ENCODE results near the gene TRIM64C.
"Not testable (repeated sequence)": the region's sequence is repeated elsewhere in the genome, so short reads cannot be mapped to it uniquely, and the experiment has no call there.

Gene TRIM64C, protein sequence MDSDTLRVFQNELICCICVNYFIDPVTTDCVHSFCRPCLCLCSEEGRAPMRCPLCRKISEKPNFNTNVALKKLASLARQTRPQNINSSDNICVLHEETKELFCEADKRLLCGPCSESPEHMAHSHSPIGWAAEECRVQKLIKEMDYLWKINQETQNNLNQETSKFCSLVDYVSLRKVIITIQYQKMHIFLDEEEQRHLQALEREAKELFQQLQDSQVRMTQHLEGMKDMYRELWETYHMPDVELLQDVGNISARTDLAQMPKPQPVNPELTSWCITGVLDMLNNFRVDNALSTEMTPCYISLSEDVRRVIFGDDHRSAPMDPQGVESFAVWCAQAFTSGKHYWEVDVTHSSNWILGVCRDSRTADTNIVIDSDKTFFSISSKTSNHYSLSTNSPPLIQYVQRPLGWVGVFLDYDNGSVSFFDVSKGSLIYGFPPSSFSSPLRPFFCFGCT

GRCh38 chr11:49059012-49059411 lies at the start of gene TRIM64C:
TSS of gene TRIM64C (minus strand) at chr11:49059112. CDS start at chr11:49059112, 0 bp downstream.
- not testable (repeated sequence) for H3K27ac ChIP-seq; DNase-seq (ENCODE audit: low read depth, low spot score)

- not testable (repeated sequence) for H3K27ac ChIP-seq; DNase-seq (ENCODE audit: low read depth, low spot score)
Observed at GRCh38 chr11:49102356-49102755, 43.4 kb upstream of the TRIM64C start.

DNA sequence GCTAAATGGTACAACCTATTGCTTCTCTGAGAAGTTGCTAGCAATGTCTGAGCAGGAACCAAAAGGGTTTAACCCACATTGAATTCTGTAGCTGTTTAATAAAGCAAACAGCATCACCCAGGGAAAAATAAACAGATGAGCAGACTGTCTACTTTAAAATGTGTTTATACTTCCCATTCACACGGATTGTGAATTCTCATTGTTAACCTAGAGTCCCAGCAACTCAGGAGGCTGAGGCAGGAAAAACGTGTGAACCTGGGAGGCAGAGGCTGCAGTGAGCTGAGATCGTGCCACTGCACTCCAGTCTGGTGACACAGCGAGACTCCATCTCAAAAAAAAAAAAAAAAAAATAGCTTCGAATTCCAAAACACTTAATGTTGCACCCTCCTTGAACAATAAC lies 11.0 kb upstream of the TRIM64C start:
- not testable (repeated sequence) for H3K27ac ChIP-seq; DNase-seq (ENCODE audit: low read depth, low spot score)

DNA sequence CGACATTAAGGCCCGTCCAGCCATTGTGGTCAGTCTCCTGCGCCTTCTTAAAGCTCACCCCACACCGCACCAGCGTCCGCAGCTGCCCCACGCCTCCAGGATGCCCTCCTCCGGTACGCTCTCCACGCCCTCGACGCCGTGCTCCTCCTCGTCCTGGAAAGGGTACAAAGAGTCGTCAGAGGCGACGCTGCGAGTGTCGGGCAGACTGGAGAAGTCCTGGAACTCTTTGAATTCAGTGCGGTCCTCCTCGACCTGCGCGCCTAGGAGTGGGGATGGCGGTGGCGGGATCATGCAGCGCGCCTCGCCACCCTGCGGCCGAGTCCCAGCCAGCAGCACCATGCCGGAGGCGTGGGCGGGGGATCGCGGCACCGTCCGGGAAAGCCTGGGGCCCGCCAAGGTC lies 9.1 kb downstream of the TRIM64C start:
- DNase-seq (ENCODE audit: low read depth, low spot score); H3K27ac ChIP-seq: not testable (repeated sequence)

DNA sequence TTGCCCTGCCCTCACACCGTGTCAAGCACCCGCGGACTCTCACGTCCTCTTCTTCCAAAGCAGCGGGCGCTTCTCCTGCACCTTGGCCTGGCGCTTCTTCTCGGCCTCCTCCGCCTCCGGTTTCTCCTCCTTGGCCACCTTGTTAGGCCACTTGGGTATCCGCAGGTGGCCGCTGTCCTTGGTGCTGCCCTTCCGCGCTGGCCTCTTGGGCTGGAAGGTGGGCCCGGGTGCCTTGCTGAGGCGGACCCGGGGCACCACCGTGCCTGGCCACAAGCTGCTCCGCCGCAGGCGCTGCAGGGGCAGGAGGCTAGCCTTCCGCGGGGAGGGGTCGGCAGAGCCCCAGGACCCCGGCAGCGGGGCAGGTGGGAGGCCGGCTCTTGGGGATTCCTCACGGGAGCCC lies 10.7 kb downstream of the TRIM64C start:
- not testable (repeated sequence) for DNase-seq (ENCODE audit: low read depth, low spot score); H3K27ac ChIP-seq

- not testable (repeated sequence) for H3K27ac ChIP-seq; DNase-seq (ENCODE audit: low read depth, low spot score)
Observed at GRCh38 chr11:49028523-49028922, 30.4 kb downstream of the TRIM64C start, which contains the start of gene TRIM49B. TSS of gene TRIM49B (plus strand) at chr11:49028823. CDS start at chr11:49031600, 2,777 bp downstream.
